Activated CD4-positive, alpha-beta T cell treated with anti-CD3 and anti-CD28 coated beads, Interleukin-2, Interleukin-6, amounts not matched to agents 100 ng/mL and 50 ng/mL, durations not matched to agents 16 hours and 8 hours (primary cell): Measurements from ENCODE around the gene RBM5.

Source experiments
- DNase-seq: peaks from one replicate; pipeline ENCODE4 v3.0.0-alpha.2; 2020

Gene RBM5

DNA sequence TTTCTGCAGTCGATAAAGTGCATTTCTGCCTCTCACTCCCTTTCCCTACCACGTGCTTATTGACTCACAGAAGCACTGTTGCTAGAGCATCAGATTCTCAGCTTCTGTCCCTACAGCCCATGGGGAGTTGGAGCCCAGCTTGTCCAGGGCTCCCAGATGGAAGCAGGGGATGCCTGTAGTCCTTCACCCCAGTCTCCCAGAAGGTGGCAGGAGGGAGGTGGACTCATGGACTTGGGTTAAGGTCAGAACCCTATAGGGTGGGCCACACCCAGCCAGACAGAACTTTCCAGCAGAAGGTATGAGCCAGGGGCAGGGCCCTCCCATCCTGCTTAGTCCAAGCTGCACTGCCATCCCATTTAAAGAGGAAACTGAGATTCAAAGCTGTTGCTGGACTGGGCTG lies 33.4 kb downstream of the RBM5 start:
- no peak for DNase-seq

DNA sequence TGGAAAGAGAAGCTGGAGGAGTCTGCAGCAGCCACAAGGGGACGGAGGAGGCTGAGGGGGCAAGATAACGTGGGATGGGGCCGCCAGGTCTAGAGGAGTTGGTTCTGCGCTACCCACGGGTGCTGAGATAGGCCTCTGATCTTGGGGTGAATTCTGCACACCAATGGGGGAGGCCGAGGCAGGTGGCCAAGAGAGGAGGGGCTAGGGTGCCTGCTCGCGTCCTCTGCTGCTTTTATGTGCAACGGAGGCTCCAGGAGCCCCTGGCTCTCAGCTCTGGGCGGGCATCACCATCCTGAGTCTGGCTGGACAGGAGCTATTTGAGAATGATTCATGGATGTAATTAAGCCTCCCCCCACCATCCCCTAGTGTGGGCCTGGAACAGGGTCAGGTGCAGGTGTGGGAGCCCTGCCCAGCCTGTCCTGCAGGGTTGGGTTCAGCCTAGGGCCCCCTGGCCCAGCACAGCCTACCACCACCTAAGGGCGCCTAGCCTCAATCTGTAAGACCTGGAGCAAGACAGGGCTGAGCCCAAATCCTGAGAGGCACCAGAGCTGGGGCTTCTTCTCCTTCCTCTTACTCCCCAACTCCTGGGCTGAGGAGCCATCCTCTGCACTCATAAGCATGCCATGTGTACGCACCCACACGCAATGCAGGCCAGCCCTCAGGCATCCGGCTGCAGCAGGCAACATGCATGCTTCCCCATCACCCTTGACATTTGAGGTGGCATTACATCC lies 34.1 kb downstream of the RBM5 start:
- DNase-seq, result no peak

DNA sequence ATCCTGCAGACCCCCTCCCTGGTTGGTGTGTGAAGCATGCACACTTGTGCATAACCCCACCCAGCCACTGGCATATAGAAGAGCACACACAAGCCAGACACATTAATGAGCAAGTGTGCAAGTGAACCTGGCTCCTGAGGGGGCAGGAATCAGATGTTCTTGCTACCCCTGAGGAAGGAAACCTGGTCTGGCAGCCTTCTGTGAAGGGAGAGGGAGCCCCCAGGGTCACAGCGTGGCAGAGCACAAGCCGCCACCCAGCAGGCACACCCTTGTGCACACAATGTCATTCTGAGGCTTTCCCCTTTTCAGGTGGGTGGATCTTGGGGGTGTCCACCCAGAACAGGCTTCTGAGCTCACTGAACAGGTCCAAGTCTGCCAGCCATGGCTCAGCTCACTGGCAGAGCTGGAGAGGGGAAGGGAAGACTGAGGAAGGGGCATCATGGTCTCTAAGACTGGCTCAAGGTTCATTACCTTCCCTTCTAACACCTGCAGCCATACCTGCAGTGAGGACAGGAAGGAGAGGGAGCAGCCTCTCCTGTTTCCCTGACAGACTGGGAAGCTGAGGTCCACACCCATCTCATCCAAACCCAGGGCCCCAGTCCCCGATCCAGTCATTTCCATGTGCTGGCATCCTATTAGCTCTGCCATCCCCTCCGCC lies 34.8 kb downstream of the RBM5 start:
- no peak for DNase-seq

DNA sequence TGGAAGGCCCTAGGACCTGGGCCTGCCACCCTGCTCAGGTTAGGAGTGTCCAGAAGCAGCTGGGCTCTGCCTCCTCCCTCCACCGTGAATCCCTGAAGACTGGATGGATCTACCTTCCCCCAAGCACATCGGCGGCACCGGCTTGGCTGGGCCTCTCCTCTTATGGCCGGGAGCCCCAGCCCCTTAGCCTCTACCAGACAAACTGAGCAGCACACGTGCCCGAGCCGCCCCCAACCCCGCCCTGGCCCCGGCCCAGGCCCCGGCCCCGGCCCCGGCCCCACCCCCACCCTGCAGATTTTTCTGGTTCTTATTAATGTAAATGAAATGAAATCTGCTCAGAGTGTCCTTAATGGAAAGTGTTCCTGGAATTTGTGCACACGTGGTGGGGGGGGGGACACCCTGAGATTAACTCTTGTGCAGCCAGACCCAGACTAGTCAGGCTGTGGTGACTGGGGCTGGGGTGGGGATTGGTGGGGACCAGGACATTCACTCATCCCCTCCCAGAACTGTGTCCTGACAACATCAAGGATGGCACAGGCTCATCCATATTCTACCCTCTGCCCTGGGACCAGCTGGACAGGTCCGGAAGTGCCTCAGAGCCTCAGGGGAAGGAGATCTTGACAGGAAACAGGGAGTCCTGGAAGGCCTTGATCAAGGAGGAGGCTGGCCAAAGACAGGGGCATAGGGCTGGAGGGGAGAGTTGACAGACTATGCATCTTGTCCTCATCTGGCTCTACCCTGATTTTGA lies 35.5 kb downstream of the RBM5 start:
- DNase-seq, result no peak

DNA sequence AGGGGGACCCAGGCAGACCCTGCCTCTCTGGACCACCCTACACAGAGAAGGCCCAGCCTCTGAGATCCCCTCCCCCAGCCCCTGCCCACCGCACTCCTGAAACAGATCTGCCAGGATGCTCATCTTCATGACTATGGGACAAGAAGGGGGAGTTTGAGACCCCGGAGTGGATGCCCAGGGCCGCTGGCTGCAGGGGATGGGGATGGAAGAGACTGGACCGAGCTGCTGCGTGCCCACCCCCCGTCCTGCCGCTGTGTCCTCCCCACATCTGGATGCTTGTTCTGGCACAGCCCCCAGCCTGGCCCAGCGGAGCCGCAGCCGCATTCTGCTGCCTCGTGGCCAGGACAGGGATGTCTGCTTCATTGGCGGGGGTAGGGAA lies 36.1 kb downstream of the RBM5 start:
- no peak for DNase-seq

DNA sequence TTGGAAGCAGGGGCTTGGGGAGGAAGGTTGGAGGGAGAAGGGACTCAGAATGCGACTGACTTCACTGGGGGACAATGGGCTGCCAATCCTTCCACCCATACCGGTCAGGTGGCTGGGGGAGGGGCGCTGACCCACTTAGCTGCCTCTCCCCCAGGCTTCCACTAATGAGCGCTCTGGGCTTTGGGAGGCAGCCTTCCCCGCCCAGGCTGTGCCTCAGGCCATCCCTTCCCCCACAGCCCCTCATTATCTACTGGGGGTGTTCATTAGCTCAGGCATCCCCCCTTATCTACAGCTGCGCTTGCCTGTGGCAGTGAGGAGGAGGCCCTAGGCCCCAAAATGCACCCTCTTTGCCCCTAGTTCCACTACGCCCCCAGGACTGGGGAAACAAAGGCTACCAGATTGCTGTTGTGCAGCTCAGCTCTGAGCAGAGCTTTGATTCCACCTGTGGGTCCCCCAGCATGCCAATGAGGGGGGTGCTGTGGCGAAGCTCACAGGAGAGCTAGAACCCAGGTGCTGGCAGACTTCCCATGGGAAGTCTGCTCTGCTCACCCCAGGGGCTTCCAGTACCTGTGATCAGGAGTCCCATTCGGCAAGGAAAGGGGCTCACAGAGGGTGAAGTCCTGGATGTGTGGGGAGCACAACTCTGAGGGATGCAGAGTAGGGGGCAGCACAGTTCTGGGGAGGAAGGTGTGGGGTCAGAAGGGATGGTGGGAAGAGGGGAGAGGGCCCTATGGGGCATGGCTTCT lies 37.0 kb downstream of the RBM5 start:
- no peak for DNase-seq

DNA sequence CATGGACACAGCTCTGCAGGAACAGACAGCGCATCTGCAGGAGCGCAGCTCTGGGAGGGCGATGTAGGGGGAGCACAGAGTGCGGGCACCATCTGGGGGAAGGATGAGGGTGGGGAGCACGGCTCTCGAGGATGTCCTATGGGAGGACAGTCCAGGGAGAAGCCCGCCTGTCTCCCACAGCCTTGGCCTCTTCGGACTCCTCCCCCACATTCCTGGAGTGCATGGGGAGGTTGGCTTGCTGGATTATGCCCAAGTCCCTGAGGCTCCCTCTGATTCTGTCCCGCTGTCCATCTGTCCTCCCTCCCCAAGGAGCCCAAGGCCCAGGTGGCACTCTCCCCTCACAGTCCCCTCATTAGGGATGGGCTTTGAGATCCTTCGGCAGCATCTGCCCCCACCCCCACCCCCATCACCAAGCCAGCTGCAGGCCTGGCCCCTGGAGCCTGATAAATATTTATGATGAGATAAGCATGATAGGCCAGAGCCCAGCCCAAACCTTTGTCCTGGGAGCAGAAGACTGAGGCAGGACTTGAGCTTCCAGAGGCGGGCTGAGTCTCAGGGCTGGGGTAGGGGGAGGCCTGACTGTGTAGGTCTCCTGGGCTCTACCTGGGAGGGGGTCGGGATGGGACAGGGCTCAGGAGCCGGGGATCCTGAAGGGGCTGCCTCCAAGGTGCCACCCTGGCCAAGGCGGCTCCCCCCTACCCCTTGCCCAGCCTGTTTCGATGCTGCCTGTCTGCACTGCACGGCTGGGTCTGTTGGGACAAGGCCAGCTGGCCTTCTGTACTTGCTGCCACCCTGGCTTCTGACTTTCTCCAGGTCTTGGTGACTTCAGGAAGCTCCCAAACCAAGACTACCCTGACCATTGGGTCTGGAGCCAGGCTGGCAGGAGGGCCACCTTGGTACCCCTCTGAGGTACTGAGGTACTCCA lies 37.8 kb downstream of the RBM5 start:
- DNase-seq, result no peak

DNA sequence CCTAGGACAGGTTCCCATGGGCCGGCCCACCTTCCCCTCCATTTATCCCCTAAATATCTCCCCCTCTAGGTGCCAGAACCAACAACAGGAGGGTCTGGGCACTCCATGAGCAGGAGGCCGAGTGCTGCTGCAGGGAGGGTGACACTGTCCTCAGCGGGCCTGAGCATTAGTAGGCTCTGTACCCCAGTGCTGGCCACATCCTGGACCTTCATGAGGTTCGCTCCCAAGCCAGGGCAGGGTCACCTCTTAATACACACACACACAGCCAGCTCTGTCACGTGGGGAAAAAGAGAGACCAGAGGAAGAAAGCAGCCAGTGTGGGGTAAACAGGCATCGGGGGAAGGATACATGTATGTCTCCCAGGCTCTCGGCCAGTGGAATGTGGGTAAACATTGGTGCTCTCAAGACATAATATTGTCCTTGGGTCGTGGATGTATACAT lies 38.6 kb downstream of the RBM5 start:
- no peak for DNase-seq

DNA sequence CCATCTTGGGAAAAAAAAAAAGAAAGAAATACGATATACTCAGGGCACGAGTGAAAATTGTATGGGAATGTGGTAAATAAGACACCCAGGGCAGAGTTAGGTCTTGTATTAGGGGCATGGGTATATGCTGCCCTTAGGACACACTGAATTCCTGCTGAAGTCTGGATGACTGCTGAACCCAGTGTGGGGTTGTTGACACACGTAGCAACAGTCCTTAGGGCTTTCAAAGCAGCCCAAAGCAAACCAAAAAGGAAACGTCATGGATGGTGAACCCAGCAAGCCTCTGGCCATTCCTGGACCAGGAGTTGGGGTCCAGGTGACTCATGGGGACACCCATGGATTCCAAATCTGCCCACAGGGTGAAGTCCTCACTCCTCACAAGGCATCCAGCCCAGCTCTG lies 39.3 kb downstream of the RBM5 start:
- DNase-seq, result no peak

DNA sequence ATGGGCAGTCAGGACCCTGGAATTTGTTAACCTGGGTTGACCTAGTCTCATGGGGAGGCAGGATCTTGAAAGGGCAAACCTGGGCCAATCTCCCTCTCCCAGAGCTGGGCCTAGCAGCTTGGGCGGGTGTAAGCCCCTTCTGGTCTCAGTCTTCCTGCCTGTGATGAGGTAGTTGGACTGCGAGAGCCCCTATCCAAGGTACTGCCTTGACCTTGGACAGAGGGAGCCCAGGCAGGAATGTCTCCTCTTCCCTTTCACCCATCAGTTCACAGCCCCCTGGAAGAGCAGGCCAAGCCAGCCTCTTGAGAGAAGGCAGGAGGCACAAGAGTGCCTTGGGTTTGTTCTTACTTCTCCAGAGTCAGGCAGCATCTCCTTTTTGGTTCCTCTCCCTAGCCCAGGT lies 41.7 kb downstream of the RBM5 start:
- DNase-seq, result no peak

DNA sequence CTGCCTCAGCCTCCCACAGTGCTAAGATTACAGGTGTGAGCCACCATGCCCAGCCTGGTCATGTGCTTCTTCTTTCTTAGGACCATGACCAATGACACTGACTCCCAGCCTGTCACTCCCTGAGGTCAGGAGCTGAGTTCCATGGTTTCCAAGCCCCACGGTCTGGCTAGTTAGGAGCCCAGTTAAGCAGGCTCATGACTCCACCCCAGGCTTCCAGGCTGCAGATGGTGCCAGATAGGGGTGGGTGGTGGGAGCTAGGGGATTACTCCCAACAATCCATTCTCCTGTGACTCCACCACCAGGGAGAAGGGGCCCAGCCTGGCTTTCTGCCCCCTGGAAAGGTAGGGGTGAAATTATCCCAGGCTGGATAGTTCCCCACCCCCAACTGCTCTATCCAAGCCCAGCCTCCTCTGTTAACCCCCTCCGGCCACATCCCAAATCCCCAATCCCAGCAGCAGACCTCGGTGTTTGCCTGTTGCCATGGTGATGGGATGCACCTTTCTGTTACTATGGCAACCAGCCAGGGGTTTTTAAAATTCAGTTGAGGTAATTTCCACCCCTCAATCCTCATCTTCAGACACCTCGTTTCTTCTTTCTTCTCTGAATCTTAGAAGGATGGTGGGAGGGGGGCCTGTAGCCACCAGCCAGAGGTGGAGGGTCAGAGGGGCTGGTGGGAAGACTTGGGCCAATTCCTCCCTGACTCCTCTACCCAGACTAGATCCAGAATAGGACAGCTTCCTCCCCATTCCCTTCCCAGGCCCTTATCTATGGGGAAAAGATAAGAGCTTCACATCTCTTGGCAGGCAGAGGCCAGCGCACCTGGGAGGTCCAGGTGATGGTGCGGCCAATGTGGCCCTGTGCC lies 43.9 kb downstream of the RBM5 start:
- DNase-seq, result no peak

DNA sequence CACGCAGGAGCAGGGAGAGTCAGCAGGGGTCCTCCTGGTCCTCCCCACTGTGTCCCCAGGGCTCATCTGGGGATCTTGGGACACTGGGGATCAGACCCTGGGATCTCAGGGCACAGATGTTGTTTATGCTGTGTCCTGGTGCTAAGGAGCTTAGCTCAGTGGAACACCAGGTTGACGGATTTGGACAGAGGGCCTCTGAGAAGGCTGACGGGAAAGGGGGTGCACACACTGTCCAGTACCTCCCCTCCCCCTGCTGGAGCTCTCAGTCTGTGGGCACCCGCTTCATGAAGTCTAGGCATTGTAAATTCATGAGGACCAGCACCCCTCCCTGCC lies 44.5 kb downstream of the RBM5 start:
- no peak for DNase-seq

DNA sequence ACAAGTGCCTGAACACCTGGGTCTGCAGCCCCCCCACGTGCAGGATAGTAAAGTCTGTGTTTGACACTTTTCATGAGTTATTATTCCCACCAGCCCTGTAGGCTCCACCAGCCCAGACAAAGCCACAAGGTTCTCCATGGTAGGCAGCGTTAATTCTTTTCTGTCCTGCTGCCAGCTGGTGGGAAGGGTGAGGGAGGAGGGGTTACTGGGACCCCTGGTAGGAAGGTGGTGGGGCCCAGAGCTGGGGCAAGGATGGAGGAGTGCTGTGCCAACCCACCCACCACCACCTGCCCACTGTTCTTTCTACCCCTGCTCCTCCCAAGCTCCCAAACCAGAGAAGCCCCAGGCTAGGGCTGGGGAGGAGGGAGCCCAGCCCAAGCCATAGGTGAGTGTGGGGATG lies 45.6 kb downstream of the RBM5 start:
- DNase-seq, result no peak

DNA sequence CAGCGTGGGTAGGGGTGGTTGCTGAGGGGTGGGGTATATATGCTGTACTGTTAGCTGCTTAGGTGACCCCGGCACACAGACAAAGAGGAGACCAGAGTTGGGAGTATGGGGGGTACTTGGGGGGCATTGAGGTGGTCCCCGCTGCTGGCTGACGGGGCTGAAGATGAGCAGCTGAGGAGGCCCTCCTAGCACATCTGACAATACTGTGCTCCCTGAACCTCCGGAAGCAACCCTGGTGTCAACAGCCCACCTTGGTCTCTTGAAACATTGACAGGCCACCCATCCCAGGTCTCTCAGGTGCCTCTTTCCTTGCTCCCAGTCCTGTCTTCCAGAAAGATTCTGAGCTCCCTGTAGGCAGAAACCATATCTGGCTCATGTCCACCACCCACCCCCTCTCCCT lies 47.2 kb downstream of the RBM5 start:
- DNase-seq, result no peak

DNA sequence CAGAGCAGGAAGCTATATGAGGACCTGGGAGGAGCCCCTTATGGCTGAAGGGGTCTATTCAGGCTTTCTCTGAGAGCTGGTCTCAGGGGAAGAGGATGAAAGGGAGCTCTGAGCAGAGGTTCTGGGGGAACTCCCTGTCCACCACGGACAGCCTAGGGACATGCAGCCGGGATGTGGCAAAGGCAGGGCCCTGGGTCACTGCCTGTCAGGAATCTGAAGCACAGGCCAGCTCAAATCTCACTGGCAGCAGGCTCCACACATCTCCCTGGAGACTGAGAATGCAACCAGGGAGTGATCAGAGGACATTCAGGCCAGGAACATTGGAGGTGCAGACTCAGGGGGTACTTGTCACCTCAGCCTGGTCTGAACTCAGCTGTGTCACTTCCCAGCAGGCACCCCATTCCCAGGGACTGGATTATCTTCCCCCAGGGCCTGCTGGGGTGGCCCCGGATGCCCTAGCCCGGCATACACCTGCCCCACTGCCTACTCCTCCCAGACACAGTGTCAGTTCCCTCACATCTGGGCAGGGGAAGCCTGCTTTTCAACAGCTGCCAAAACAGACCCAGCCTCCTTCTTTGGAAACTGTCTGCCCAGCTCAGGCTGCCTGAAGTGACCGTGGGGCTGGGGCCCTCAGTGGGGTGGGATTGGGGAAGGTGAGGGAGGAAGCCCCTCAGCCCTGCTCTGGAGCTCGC lies 48.1 kb downstream of the RBM5 start:
- DNase-seq, result no peak

DNA sequence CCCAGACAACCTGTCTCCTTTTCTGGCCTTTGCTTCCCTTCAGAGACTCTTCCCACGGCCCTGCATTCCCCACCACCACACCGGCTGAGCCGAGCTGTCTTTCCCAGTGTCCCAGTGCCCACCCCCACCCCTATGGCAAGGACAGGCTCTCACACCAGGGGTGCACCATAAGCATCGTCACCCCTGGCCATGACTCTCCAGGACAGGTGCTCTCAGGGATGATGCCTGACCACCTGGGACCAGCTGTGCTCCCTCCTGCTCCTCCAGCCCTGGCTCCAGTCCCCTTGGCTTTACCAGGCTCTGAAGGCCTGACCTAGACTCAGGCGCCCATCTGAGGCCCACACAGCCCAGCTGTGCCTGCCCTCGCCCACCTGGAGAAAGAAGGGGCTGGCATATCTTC lies 48.8 kb downstream of the RBM5 start:
- DNase-seq, result no peak

DNA sequence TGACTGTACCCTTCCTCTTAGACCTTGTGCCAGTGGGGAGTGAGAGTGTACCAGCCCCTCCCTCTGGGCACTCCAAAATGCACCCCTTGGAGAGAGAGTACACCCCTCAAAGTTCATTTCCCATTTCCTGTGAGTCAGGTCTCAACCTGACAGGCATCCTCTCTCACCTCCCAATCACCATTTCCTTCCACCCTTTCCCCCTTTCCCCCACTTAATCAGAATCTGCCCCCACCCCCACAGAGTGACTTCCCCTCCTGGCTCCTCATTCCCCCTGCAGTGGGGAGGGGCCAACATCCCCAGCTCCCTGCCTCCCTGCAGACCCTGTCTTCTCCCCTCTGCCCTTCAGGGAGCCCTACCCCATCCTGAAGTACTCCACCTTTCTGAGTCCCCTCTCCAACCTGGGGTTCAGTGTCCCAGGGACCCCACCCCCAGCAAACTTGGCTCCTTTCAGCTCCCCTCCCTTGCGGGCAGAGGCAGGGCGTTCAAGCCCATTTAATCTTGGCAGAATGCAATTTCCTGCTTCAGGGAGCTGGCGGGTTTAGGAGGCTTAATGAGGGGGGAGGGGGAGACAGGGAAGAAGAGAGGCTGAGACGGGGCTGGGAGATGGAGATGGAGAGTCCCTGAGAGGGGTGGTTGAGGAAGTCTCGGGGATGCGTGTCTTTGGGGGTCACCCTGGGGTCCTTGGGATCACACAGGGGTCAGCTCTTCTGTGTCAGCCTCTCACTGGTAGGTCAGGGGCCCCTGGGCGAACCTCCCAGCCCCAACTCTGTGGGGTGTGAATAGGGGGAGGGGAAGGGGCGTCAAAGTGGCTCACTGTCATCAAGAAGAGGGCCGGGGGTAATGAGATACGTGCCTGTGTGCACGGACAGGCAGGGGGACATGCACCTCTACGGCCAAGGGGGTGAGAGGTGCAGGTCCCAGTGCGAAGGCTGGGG lies 49.8 kb downstream of the RBM5 start:
- no peak for DNase-seq

DNA sequence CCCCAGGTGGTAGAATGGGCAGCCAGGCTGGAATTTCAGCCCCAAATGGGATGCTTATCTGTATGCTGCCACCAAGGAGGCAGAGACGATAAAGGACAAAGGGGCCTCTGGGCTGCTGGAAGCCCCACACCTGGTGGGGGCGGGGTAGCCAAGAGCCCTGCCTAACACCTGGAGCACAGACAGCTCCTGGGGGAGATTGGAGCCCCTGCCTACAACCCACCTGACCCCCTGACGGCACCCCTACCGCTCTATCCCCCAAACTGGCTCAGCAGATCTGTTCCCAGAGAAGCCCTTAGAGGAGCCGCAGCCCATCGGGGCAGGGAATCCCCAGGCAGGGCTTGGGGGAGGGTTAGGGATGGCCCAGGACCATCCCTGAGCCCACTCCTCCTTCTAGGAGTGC lies 50.6 kb downstream of the RBM5 start:
- DNase-seq, result no peak

DNA sequence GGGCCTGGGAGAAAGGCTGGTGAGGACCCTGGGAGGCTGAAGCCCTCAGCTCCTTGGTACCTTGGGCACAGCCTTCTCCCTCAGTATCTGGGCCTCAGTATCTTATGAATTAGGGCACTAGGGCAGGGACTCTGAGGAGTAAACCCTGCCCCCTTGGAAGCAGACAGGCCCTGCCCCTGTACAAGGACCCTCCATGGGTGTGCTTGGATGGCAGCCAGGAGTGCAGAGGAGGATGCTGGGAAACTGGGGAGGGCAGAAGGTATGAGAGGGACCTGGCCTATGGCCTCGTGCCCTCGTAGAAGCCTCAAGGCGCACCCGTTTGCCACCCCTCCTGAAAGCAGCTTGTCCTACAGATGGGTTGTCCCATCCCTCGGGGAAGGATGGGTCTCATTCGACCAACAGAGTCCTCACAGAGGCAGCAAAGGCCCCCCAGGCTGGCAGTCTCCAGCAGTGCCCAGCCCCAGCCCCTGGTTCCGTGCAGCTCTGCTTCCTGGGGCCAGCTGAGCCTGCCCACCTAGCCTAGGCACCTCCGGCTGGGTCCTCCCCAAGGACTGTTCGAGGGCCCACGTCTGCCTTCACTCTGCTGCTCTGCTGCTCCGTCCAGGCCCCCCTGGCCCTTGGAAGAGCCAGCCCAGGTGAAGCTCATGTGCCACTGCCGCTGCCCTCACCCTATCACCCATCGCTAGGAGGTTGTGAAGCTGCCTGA lies 51.2 kb downstream of the RBM5 start:
- DNase-seq, result no peak
